Activated CD4-positive, alpha-beta T cell treated with anti-CD3 and anti-CD28 coated beads for 24 hours (primary cell): ENCODE results near the gene ARHGEF19.

Experiments
- DNase-seq, 2 donors: peaks; one replicate each; pipeline ENCODE4 v3.0.0-alpha.2; 2020; ENCODE audit warnings: low read depth in 2 of 2

ARHGEF19 gene

GRCh38 chr1:16149702-16150488 lies 62.6 kb downstream of the ARHGEF19 start:
- no peak for DNase-seq

GRCh38 chr1:16149146-16149545 lies 63.3 kb downstream of the ARHGEF19 start:
- DNase-seq: no peak

GRCh38 chr1:16148329-16149092 lies 63.9 kb downstream of the ARHGEF19 start:
- no peak for DNase-seq
